Lower leg skin (tissue), 4 donors: ENCODE data around the gene GJB6. TPM values are rescaled to one million over a fixed set of nuclear protein-coding genes. Genes with fewer than 3 reads are reported as not detected.
A peak's percentile ranks its signal among the peaks of the same experiment; 100 is the strongest.

Experiments used
- DNase-seq, 2 donors: peaks; one replicate each; pipeline ENCODE4 v3.0.0-alpha.2; 2019; ENCODE audit warnings: low spot score in 2 of 2
- H3K4me3 ChIP-seq: fragments of 200-600 bp; sonication (generic); 2 replicates; pipeline ENCODE4 v1.5.1; 2017; ENCODE audit warnings: mild to moderate bottlenecking, low read depth; ENCODE audit not compliant: poor library complexity, severe bottlenecking
- POLR2A ChIP-seq, 2 donors: fragments of 450-650 bp; IDR thresholded peaks; one replicate each; pipeline ENCODE4 v1.6.1; 2016 to 2017; ENCODE audit warnings: antibody characterized with exemption in 2 of 2, mild to moderate bottlenecking in 1 of 2, moderate library complexity in 1 of 2
- WGBS, 2 donors: methylation state at CpG; one replicate each; pipeline ENCODE4 v1.1.5; 2018; 5-methylcytosine and 5-hydroxymethylcytosine counted together
- intact Hi-C: fragments of 100-400 bp; cut with DNase I; formaldehyde crosslinking; loops from one replicate; pipeline ENCODE4 v1.15.0; 2023; ENCODE audit warnings: low total_unique reads
- total RNA-seq, 4 donors: library from RNA; depleted of rRNA; stranded (reverse); fragments of >200 nt; gene quantifications; one replicate each; pipeline ENCODE4 v1.1.0, GENCODE V29; 2016
- TF ChIP-seq, protein P1 (sequence below), 3 donors: fragments of 450-650 bp; IDR thresholded peaks; one replicate each; pipeline ENCODE4 v1.5.1; 2016; ENCODE audit warnings: antibody characterized with exemption in 3 of 3, mild to moderate bottlenecking in 3 of 3, moderate library complexity in 2 of 3

GJB6 gene
- total RNA-seq, 4 donors from 2014 or later = 49.7 to 150 (median 58.3) TPM

DNA sequence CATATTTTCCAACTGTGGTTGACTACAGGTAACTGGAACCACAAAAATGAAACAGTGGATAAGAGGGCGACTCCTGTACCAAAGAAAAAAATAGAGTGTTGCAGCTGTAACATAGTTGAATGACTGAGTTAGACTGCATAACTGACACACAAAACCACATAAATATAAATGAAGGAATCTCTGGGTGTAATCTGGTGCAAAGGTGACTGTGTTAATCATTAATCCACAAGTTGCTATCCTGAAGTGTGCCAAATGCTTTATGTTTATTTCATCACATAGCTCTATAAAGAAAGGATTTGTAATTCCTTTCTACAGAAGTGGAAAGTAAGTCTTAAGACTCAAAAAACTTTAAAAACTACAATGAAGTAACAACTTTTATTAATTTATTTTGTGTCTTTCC lies 33.3 kb downstream of the GJB6 start:
- 72 to 87% methylated on average over 1 of the region's 1 CpG for WGBS, 2 donors
- DNase-seq = no peak
- H3K4me3 ChIP-seq = no peak overlapping the region
- intact Hi-C loops = no loop called here
- TF ChIP-seq, protein P1, sequence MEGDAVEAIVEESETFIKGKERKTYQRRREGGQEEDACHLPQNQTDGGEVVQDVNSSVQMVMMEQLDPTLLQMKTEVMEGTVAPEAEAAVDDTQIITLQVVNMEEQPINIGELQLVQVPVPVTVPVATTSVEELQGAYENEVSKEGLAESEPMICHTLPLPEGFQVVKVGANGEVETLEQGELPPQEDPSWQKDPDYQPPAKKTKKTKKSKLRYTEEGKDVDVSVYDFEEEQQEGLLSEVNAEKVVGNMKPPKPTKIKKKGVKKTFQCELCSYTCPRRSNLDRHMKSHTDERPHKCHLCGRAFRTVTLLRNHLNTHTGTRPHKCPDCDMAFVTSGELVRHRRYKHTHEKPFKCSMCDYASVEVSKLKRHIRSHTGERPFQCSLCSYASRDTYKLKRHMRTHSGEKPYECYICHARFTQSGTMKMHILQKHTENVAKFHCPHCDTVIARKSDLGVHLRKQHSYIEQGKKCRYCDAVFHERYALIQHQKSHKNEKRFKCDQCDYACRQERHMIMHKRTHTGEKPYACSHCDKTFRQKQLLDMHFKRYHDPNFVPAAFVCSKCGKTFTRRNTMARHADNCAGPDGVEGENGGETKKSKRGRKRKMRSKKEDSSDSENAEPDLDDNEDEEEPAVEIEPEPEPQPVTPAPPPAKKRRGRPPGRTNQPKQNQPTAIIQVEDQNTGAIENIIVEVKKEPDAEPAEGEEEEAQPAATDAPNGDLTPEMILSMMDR (IDR thresholded peaks at IDR 0.05) = no peak
- TF ChIP-seq POLR2A (IDR thresholded peaks at IDR 0.05) = no peak

DNA sequence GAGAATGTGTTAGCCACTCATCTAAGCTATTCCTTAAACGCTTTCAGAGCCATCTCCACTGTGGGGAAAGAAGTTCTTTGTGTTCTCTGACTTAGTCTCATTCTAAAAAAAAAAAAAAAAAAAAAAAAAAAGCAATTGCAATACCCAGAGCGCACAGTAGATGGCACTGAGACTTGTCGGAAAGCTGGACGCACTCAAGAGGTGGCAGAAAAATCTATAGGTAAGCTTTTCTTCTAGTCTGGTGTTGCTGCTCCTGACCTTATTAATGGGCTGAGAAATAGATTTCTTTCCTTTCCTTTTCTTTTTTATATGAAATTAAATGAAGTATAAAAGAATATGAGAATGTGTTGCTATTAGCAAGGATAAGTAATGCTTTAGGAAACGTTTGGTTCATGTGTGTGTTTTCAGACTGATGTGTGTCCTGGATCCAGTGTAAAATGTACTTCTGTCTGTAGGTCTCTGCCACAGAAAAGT lies 34.7 kb downstream of the GJB6 start:
- DNase-seq = no peak
- intact Hi-C loops = no loop called here
- TF ChIP-seq, protein P1 (IDR thresholded peaks at IDR 0.05) = no peak
- no peak for TF ChIP-seq POLR2A (IDR thresholded peaks at IDR 0.05)
- WGBS, 2 donors = 5 to 11% methylated on average over 5 of the region's 5 CpGs
- H3K4me3 ChIP-seq = no peak overlapping the region

DNA sequence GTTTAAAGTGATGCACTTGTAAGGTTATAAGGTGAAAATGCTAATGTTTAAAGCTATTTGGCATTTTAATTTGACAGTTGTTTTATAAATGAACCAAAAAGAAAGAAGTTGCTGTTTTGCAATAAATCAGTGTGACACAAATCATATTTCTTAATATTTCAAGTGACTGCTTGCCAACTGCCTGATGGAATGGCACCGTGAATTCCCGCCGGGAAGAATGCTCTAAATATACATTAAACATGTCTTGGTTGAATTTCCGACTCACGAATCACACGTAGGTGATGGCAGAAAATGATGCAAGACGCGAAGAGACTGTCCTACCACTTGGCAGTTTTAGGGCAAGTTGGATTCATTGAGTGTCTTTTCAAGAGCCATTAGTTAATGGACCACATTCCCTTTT lies 36.3 kb downstream of the GJB6 start:
- no peak overlapping the region for H3K4me3 ChIP-seq
- 45 to 50% methylated on average over 8 of the region's 8 CpGs for WGBS, 2 donors
- intact Hi-C loops = no loop called here
- TF ChIP-seq POLR2A (IDR thresholded peaks at IDR 0.05) = no peak
- TF ChIP-seq, protein P1 (IDR thresholded peaks at IDR 0.05) = no peak
- DNase-seq = no peak

DNA sequence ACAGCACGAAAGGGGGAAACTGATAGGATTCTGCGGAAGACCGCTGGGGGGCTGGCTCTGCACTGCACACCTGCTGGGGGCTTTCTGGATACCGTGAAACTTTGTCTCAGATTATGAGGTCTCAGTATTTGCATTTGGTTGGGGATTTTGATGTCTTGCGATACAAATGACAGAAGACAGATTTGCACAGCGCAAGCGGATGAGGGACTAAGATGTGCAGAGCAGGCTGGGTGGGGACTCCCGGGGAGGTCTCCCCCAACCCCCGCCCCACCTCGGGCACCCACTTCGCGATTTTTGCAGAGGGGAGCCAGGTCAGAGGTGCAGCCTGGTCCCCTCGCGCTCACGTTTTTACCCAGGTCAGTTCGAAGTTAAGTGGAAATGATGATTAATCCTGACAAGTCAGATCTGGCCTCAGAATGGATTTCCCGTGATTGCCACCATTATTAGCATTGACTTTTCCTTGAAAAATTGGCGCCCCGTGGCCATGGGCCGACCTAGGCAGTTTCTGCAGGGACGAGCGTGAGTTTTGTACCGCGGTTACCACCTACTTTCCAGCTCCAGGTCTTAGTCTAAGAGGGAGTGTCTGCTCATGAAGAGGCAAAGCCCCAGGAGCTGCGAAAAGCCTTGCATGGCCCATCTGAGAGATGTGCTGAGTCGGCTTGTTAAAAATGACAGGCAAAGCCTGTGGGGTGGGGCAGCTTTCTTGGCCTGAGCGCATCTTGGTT lies 38.0 kb downstream of the GJB6 start:
- no peak for TF ChIP-seq POLR2A (IDR thresholded peaks at IDR 0.05)
- TF ChIP-seq, protein P1 (IDR thresholded peaks at IDR 0.05) = no peak
- WGBS, 2 donors = 5 to 12% methylated on average over 27 of the region's 27 CpGs
- no peak for DNase-seq
- no peak overlapping the region for H3K4me3 ChIP-seq
- intact Hi-C loops = loop anchor here (5.0 kb wide), 1 partner anchor 298 kb away; no protein-coding TSS in a partner anchor

DNA sequence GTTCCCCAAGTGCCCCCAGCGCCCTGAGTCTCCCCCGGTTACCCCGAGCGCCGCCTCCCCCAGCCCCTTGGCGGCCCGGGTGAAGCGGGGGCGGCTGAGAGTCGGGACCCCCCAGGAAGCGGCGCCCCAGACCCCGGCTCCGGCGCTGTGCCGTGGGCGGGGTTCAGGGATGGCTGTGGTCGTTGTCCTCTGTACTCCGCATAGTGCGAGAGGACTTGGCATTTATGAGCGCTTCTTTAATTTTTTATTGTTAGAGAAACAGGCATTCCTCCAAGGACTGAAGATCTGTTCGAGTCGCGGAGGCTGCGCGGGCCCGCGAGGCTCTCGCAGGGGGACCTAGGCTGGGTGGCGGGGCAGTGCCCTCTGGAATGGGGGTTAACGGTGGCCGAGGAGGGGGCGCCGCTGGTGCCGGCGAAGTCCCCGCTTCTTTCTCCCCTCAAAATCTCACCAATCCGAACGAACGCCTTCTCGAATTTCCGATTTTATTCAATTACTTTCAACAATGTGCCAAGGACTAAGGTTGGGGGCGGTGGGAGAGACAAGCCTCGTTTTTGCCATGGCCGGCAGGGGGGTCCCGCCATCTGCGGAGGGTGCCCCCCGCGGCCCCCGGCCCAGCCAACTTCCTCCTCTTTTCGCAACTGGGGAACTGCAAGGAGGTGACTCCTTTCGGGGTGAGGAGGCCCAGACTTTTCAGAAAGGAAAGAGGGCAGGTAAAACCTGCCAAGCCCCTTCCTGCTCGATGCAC lies 38.8 kb downstream of the GJB6 start:
- 0 to 2% methylated on average over 35 to 44 of the region's 53 CpGs for WGBS, 2 donors
- no peak for DNase-seq
- TF ChIP-seq, protein P1 (IDR thresholded peaks at IDR 0.05) = no peak
- TF ChIP-seq POLR2A (IDR thresholded peaks at IDR 0.05) = no peak
- intact Hi-C loops = loop anchor here (5.0 kb wide), 1 partner anchor 299 kb away; no protein-coding TSS in a partner anchor
- peak overlapping the region; percentile 40 for H3K4me3 ChIP-seq
